ENCODE data around the gene UBASH3B.
"Not testable (repeated sequence)": the region's sequence is repeated elsewhere in the genome, so short reads cannot be mapped to it uniquely, and the experiment has no call there.

Gene UBASH3B

GRCh38 chr11:122655527-122656072 lies at the start of gene UBASH3B:
Gene UBASH3B, plus strand, starts transcription at chr11:122655722. Its CDS starts 328 bp downstream, at chr11:122656050.
- peak; percentile 83 for DNase-seq (ENCODE audit: low spot score)

DNA sequence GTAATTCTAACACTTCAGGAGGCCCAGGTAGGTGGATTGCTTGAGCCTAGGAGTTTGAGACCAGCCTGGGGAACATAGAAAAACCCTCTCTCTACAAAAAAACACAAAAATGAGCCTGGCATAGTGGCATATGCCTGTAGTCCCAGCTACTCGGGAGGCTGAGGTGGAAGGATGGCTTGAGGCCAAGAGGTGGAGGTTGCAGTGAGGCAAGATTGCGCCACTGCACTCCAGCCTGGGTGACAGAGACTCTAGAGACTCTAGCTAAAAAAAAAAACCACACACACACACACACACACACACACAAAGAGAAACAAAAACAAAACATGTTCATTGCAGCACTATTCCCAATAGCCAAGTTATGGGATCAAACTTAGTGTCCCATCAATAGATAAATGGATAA lies 48.4 kb upstream of the UBASH3B start:
- not testable (repeated sequence) for DNase-seq (ENCODE audit: low spot score)

DNA sequence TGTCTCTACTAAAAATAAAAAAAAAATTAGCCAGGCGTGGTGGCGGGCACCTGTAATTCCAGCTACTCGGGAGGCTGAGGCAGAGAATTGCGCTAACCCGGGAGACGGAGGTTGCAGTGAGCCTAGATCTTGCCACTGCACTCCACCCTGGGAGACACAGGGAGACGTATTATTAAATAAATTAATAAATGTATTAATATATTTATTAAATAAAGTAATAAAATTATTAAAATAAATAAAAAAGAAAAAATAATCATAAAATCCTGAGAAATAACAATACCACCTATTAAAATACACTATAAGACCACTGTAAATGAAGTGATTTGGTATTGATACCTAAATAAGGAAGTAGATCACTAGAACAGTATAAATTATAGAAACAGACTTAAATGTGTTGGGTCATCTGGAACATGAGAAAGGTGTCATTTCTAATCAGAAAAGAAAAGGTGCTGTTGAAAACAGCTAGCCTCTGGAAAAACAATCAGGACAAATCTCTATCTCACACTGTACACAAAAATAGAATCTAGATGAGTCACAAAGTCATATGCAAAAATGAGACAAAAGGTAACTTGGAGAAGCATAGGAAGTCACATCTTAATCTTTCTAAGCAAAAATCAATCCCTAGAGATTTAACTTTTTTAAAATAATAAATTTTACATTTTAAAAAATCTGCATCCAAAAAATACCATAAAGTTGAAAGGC lies 43.2 kb upstream of the UBASH3B start:
- no peak for DNase-seq (ENCODE audit: low spot score)

- DNase-seq (ENCODE audit: low spot score) = no peak
Measured at GRCh38 chr11:122616718-122617117, 38.8 kb upstream of the UBASH3B start.

DNA sequence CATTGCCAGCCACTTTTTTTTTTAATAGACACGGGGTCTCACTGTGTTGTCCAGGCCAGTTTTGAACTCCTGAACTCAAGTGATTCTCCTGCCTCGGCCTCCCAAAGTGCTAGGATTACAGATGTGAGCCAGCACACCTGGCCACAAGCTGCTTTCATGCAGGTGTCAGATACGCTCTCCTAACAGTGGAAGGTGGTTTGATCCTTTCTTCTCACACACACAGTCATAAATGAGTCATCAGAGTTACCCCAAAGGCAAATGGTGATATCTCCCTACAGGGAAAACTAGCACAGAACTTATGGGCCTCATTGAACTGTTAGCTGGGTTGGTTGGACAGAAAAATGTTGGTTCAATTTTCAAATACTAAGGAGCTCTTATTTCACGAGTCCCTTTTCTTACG lies 38.2 kb upstream of the UBASH3B start:
- no peak for DNase-seq (ENCODE audit: low spot score)

DNA sequence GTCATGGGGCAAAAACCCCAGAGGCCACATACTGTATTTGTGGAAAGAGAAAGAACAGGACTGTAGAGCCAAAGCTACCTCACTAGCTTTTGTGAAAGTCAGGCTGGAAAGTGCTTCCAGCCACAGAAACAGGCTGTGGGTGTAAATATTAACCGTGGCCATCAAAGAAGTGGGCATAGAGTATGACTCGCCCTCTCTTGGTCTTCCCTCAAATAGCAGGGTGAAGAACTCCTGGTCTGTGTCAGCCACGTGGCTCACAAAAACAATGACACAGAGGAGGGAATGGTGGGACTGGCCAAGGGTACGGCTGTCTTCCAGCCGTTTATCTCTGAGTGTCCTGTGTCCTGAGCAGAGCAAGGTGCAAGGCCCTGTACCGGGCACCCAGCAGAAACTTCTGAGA lies 37.6 kb upstream of the UBASH3B start:
- no peak for DNase-seq (ENCODE audit: low spot score)

DNA sequence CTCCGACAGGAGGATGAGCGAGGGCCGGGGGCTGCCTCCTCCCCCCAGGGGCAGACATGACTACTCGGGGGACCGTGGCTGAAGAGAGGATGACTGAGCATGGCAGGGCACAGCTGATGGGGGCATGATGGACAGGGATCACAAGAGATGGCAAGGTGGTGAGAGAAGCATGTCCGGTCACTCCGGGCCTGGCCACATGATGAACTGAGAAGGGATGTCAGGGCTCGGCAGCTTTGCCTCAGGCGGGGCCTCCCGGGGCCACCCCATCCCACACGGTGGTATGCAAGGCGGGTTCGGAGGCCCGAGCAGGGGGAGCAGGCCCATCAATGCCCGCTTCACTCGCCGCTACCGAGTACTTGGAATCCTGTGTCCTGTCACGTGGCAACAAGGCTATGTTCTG lies 36.6 kb upstream of the UBASH3B start:
- no peak for DNase-seq (ENCODE audit: low spot score)

DNA sequence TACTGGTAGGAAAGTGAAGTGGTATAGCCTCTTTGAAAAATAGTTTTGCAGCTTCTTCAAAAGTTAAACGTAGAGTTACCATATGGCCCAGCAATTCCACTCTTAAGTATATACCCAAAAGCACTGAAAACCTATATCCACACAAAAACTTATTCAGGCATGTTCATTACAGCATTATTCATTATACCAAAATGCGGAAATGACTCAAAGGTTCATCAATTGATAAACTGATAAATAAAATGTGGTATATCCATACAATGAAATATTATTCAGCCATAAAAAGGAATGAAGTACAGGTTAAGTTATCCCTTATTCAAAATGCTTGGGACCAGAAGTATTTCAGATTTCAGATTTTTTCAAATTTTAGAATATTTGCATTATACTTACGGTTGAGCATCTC lies 35.8 kb upstream of the UBASH3B start:
- DNase-seq (ENCODE audit: low spot score) = no peak

DNA sequence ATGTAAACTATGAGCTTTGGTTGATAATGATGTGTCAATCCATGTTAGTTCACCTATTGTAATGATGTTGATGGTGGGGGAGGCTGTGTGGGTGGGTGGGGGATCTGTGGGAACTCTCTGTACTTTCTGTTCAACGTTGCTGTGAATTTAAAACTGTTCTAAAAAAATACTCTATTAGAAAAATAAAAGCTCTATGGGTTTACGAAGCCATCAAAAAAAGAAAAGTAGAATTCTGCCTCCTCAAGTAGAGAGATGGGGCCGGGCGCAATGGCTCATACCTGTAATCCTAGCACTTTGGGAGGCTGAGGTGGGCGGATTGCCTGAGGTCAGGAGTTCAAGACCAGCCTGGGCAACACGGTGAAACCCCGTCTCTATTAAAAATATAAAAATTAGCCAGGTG lies 30.0 kb upstream of the UBASH3B start:
- not testable (repeated sequence) for DNase-seq (ENCODE audit: low spot score)

DNA sequence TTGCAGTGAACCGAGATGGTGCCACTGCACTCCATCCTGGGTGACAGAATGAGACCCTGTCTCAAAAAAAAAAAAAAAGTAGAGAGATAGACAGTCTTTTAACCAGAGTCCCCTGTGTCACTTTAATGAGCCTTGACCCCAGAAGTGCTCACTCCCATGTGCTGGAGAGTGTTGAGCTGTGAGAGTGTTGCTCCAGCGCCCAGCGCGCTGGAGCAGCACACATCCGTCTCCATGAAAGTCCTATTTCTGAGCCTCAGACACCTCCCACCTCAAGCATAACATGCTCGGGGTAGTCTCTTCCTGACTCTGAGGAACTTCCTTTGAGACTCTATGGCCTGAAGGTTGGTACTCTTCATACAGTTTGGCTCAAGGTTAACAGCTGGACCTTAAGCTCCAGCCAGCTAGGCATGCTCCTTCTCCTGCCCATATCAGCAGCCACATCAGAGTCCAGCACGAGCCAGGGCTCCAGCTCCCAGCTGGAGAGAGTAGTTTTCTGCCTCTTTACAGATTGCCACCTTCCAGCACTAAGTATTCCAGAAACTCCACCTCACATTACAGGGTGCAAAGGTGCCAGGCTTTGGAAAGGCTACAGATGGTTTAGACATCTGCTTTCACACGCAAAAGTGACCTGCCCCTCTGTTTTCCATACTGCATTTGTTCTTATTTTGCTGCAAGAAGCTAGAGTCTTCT lies 29.4 kb upstream of the UBASH3B start:
- no peak for DNase-seq (ENCODE audit: low spot score)

- DNase-seq (ENCODE audit: low spot score) = no peak
Measured at GRCh38 chr11:122627745-122628144, 27.8 kb upstream of the UBASH3B start.

- DNase-seq (ENCODE audit: low spot score) = peak; percentile 86
Measured at GRCh38 chr11:122628810-122629555, 26.5 kb upstream of the UBASH3B start.

- DNase-seq (ENCODE audit: low spot score) = no peak
Measured at GRCh38 chr11:122632181-122632824, 23.2 kb upstream of the UBASH3B start.

GRCh38 chr11:122633219-122633829 lies 22.2 kb upstream of the UBASH3B start:
- peak; percentile 49 for DNase-seq (ENCODE audit: low spot score)

DNA sequence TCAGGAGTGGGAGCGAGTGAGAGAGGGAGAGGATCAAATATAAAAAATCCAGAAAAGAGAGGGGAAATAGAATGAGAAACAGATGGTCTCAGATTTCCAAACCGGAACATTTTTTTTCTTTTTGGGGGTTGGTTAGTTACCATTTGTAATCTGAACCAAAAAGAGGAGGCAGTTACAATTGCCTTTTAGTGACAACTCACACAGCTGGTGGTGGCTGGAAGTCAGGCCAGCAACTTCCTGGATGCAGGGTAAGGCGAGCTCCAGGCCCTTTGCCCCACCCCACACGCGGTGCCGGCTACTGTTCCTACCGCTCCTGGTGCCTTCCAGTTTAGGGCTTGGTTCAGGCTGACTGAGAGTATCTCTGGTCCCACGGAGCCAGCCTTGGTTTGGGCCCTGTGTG lies 21.0 kb upstream of the UBASH3B start:
- DNase-seq (ENCODE audit: low spot score) = peak; percentile 70

DNA sequence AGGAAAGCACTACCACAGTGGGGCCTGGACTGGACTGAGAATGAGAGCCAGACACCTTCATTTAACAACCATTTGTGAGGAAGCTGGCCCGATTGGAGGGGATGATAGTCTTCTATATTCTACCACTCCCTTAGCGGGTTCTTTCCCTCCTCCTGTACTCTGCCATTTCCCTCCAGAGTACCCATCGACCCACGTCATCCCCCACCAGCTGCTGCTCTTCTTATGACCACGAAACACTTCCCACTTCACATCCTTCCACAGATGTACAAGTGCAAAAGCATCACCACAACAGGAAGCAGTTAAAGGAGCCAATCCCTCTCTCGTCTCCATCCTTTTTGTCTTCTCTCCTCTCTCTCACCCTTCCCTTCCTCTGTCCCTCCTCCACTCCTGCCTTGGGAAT lies 18.0 kb upstream of the UBASH3B start:
- DNase-seq (ENCODE audit: low spot score) = no peak

- DNase-seq (ENCODE audit: low spot score) = no peak
Measured at GRCh38 chr11:122642472-122642922, 13.0 kb upstream of the UBASH3B start.

GRCh38 chr11:122642971-122643370 lies 12.6 kb upstream of the UBASH3B start:
- no peak for DNase-seq (ENCODE audit: low spot score)

- no peak for DNase-seq (ENCODE audit: low spot score)
Measured at GRCh38 chr11:122645847-122646246, 9.7 kb upstream of the UBASH3B start.

- DNase-seq (ENCODE audit: low spot score) = no peak
Measured at GRCh38 chr11:122646549-122647340, 8.8 kb upstream of the UBASH3B start.

DNA sequence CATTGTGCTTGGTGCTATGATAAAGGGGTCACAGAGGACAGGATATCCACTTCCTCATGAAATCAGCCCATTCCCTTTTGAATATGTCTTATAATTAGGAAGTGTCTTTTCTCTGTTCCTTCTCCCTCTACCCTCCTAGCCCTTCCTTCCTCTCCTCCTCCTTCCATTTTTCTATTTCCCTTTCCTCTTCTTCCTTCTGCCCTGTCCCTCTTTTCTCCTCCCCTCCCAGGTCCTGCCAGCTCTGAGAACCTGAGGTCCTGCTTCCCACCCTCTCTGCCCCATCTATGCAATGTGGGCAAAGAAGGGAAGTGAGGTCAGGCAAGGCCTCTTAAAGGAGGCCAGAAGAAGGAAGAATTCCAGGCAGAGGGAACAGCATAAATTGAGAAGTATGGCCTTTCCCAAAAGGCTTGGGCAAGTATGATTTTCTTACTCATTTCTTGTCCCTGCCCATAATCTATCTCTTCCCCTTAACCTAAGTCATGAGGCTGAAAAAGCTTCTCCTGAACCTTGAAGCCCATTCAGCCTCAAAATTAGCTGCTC lies 7.7 kb upstream of the UBASH3B start:
- no peak for DNase-seq (ENCODE audit: low spot score)
